GM20431 (cell line): Measurements from ENCODE around the gene MXI1.

Experiments used
- in situ Hi-C: fragments of 300-500 bp; cut with MseI, MboI; formaldehyde crosslinking; loops from one replicate; pipeline ENCODE4 v1.15.0; 2020; ENCODE audit warnings: low sequenced_read_pairs; ENCODE audit not compliant: unreplicated experiment

The MXI1 gene

GRCh38 chr10:110268442-110268841, 61.0 kb downstream of the MXI1 start:
- in situ Hi-C loops = no loop called here

- in situ Hi-C loops = no loop called here
These were observed 61.6 kb downstream of the MXI1 start for GRCh38 chr10:110268971-110269370.

GRCh38 chr10:110269374-110270318, 62.2 kb downstream of the MXI1 start:
- in situ Hi-C loops = loop anchor here (10.0 kb wide), 1 partner anchor 125 kb away; no protein-coding TSS in a partner anchor

GRCh38 chr10:110272995-110273394, 65.6 kb downstream of the MXI1 start:
- in situ Hi-C loops = loop anchor here (10.0 kb wide), 1 partner anchor 128 kb away; no protein-coding TSS in a partner anchor

GRCh38 chr10:110273474-110273873, 66.1 kb downstream of the MXI1 start:
- in situ Hi-C loops = loop anchor here (10.0 kb wide), 1 partner anchor 129 kb away; no protein-coding TSS in a partner anchor

- in situ Hi-C loops = loop anchor here (10.0 kb wide), 1 partner anchor 129 kb away; no protein-coding TSS in a partner anchor
These were observed 66.7 kb downstream of the MXI1 start for GRCh38 chr10:110274072-110274627.

- in situ Hi-C loops = loop anchor here (10.0 kb wide), 1 partner anchor 130 kb away; no protein-coding TSS in a partner anchor
These were observed 67.2 kb downstream of the MXI1 start for GRCh38 chr10:110274647-110275046.

GRCh38 chr10:110275128-110275729, 67.8 kb downstream of the MXI1 start:
- in situ Hi-C loops = loop anchor here (10.0 kb wide), 1 partner anchor 130 kb away; no protein-coding TSS in a partner anchor

GRCh38 chr10:110276603-110277002, 69.2 kb downstream of the MXI1 start:
- in situ Hi-C loops = loop anchor here (10.0 kb wide), 1 partner anchor 132 kb away; no protein-coding TSS in a partner anchor

GRCh38 chr10:110277591-110277990, 70.2 kb downstream of the MXI1 start:
- in situ Hi-C loops = loop anchor here (10.0 kb wide), 1 partner anchor 133 kb away; no protein-coding TSS in a partner anchor

GRCh38 chr10:110278562-110279406, 71.4 kb downstream of the MXI1 start:
- in situ Hi-C loops = loop anchor here (10.0 kb wide), 1 partner anchor 134 kb away; no protein-coding TSS in a partner anchor

- in situ Hi-C loops = loop anchor here (10.0 kb wide), 1 partner anchor 135 kb away; no protein-coding TSS in a partner anchor
These were observed 72.1 kb downstream of the MXI1 start for GRCh38 chr10:110279407-110279986.

GRCh38 chr10:110284262-110284661, 76.9 kb downstream of the MXI1 start:
- in situ Hi-C loops = no loop called here

GRCh38 chr10:110285501-110285900, 78.1 kb downstream of the MXI1 start:
- in situ Hi-C loops = no loop called here

- in situ Hi-C loops = no loop called here
These were observed 79.4 kb downstream of the MXI1 start for GRCh38 chr10:110286841-110287240.

- in situ Hi-C loops = no loop called here
These were observed 89.6 kb downstream of the MXI1 start for GRCh38 chr10:110296966-110297365.

GRCh38 chr10:110300486-110300986, 93.1 kb downstream of the MXI1 start:
- in situ Hi-C loops = no loop called here

- in situ Hi-C loops = no loop called here
These were observed 96.3 kb downstream of the MXI1 start for GRCh38 chr10:110303681-110304080.

GRCh38 chr10:110304394-110304779, 97.0 kb downstream of the MXI1 start:
- in situ Hi-C loops = no loop called here
